NCI-H187 treated with DMSO at 0.1 percent for 48 hours (cell line): Measurements from ENCODE around the gene NOTCH3.

ENCODE experiments used
- DNase-seq: peaks from one replicate; lab custom pipeline; 2025; lab: John Stamatoyannopoulos, UW

The NOTCH3 gene

DNA sequence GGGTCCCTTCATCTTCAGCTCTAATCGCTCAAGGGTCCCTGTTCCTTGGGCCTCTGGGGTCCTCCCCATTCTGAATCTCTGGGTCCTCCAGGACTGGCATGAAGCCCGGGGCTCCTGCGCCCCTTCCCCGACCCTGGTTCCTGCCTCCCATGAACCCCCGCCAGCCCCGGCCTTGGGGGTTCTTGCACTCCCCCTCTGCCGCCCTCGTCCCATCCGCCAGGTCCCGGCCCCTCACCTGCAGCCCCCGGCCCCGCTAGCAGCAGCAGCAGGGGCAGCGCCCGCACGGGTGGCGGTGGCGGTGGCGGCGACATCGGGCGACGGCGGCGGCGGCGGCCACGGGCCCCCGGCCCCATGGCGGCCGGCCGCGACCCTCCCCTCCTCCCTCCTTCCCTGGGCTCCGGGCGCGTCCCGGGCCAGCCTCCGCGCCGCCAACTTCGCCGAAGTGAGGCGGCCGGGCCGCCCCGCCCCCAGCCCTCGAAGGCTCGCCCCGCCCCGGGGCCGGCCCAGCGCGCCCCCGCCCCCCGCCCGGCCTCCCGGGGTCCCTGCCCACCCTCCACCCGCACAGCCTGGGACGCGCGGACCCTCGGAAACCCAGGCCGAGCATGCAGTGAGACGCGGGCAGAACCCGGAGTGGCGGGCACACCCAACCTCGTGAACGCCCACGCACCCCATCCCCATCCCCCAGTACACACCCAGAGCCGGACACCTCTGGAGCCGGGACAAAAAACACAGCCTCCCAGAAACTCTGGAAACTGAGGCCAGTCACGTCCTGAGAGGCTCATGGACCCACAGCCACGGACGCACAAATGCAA is at the start of gene NOTCH3:
Gene NOTCH3, minus strand, starts transcription at position 443 of the 812 bp plus-strand sequence. Its CDS starts 90 bp downstream, at position 353.
- no peak for DNase-seq

DNA sequence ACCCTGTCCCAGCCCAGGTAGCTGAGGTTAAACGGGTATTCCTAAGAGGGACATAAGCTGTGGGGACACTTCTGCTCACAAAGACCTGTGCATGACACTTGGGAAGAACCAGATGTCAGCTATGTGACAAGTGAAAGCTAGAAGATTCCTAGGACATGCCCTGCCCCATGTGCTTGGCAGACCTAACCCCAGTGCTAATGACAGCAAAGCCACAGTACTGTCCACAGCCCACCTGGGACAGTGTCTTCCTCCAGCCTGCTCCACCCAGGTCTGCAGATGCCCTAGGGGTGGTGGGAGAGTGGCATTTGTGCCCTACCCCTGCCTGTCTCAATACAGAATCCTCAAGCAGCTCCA is 49.8 kb upstream of the NOTCH3 start:
- no peak for DNase-seq

DNA sequence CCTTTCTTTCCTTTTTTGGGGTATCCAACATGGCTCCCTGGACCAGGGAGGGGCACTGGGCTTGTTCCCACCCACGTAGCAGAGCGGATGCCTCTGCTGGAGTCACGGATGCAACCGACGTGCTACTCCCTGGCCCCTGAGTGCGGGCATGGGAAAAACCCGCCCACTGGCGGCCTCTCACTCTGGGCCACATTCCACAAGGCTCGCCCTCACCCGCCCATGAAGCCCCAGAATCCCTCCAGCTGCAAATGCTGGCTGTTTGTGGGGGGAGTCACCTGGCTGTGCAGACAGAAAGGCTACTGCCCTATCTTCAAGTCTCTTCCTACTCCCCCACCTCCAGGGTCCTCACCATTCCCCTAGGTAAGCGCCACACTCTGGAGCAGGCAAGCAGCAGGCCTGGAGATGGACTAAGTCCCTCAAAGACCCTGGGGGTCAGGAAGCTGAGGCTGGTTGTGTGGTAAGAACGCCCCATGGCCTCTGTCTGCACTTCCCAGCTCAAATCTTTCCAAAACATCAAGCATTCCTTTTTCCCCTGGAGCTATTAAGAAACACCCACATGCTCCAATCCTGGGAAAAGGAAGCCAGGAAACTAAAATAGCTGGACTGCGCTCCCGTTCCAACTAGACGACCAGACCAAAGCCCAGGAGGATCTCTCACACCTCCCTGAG is 49.3 kb upstream of the NOTCH3 start:
- DNase-seq, result no peak

DNA sequence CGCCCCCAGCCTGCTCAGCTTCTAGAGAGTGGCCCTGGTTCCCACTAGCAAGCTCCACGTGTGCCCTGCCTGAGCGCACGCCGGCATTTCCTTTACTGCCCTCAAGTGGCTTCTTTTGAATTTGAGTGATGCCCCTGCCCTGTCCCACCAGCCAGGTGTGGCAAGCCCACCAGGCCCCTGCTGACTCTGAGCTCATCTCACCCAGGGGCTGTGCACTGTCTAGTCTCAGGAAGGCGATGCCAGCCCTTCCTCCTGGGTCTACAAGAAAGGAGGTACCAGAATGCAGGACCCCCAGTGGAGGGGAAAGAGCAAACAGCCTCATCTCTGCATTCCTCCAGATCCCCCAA is 48.7 kb upstream of the NOTCH3 start:
- no peak for DNase-seq

DNA sequence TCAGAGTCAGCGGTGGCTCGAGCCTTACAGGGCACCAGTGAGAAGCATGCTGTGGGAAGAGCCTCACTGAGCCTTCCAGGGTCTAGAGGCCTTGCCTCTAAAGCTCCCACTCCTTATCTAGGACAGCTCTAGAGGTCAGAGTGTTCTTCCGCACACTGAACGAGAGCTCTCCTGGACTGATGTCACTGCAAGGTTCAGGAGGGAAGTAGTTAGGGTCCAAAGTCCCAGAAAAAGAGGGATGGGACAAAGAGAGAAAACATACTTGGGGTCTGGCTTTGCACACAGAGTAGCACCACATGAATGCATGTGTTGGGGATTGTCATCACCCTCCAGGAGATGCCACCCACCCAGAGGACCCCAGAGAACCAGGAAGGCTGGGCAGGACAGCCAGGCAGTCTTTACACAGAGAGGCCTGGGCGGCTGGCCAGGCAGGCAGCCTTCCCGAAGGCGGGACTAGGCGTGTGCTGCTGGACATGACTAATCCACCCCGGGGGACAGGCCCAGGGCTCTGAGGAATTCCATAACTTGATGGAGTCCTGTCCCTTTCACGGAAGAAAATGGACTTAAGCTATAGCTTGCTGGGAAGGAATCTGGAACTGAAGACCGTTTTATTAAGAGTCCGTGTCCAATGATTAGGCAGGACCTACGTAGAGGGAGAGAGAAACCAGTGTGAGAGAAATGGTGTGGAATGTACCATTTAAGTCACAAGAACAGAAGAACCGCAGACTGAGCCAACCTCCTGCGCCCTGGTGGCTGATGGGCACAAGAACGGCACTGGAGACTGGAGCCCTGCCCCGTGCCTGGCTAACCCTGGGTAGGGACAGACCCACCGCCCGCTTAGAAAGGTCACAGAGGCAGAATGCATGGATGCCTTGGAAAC is 48.1 kb upstream of the NOTCH3 start:
- DNase-seq, result no peak

DNA sequence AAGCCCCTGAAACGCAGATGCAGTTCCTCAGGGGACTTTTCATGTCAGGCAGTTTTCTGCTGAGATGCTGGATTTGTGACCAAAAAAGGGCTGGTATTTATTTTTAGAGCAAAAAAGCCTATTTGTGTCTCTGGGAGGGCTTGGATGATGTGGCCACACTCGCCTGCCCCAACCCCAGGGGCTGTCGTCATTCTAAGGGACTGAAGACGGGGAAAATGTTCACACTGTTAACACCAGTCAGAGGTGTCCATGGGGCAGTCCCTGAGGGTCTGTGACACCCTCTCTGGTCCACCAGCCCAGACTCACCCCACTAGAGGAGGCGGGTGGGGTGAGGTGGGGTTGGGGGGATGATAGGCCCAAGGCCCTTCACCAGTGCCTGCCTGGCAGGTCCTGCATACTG is 47.3 kb upstream of the NOTCH3 start:
- no peak for DNase-seq

DNA sequence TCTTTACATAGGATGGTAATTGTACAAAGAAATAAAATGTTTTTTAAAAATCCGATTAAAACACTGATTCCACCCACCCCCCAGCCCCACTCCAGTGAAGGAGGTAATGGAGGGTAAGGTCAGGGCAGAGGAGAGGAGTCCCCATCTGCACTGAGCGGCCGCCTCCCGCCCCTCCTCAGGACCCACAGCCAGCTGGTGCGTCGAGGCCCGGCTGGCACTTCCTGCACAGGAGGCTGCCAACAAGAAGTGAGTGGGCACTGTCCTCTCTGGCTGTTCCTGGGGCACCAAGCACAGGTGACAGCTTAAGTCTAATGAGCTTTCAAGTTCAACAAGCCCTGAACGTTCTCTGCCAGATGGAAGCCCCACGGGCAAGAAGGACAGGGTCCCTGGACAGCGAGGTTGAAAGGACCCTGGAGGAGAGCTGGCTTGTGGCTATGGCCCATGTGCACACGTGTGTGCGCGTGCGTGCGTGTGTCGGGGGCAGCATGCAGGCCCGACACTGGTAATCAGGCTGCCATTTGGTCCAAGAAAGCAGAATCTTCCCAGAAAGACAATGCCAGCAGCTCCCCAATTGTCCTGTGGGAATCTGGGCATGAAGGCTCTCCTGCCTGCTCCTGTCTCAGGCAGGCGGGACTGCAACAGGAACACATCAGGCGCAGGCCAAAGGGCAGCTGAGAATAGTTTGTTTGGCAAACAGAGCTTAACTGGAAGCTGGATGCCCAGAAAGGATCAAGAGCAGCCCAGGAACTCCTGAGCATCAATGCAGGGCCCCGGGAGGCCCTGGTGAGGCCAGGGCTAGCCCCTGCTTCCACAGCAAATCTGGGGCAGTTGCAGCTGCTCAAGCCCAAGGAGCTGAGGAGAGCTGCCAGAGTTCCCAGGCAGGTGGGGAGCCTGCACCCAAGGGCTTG is 46.6 kb upstream of the NOTCH3 start:
- no peak for DNase-seq

DNA sequence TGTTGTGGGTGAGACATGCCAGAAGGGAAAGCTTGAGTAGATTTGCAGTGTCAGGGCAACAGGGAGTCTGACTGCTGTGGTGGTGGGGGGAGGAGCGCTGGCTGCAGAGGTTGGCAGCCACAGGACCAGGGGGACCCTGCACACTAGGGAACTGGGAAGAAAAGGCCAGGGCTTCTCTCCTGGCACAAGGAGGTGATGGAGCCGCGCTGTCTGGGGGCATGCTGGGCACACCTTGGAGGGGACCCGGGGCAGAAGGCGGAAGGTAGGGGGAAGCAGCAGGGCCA is 45.3 kb upstream of the NOTCH3 start:
- no peak for DNase-seq

DNA sequence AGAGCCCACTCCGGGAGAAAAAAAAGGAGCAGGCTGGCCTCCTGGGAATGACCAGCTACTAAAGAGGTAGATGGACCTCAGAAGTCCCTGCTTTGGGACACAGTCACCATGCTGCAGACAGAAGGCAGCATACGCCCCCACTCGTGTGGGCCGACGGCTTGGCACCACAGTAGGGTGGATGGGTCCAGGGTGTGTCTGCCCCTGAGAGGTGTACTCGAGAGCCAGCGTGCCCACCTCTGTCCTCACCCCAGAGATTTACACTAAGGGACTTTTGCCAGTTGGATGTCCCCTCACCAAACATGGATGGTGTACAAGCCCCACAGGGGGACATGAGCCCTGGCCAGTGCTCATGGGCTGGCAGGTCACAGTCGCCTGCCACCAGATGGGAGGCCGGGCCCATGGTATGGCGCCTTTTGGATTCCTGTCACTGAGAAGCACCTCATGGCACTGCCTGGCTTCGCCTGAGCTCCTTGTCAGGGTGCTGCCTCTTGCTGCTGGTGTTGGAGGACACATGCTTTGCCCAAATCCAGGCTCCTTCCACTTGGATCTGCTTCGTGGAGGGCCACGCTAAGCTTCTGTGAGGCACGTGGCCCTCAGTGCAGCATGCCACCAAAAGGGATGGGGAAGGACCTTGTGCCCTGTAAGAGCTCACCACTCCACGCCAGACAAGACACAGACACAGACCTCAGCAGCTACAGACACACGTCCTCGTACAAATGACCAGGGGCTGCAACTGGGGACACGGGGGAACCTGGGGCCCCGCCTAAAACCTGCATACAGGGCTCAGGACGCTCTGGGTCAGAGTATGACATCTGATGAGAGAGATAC is 44.8 kb upstream of the NOTCH3 start:
- DNase-seq, result no peak

DNA sequence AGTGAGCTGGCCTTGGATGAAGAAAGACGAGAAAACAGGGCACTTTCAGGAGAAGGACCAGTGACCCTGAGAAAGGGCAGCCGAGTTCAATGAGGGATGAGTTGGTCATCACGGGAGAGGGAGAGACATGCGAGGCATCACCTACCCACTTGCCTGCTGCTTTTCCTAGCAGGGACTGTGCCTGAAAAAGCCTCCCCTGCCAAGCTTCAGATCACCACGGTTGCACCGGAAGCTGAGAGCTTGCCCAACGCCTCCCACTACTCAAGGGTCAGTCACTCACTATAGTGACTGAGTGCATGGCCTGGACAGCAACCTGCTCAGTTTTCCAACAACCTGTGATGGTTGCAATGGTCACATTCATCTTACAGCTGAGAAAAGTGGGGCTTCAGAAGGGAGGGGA is 44.0 kb upstream of the NOTCH3 start:
- DNase-seq, result no peak

DNA sequence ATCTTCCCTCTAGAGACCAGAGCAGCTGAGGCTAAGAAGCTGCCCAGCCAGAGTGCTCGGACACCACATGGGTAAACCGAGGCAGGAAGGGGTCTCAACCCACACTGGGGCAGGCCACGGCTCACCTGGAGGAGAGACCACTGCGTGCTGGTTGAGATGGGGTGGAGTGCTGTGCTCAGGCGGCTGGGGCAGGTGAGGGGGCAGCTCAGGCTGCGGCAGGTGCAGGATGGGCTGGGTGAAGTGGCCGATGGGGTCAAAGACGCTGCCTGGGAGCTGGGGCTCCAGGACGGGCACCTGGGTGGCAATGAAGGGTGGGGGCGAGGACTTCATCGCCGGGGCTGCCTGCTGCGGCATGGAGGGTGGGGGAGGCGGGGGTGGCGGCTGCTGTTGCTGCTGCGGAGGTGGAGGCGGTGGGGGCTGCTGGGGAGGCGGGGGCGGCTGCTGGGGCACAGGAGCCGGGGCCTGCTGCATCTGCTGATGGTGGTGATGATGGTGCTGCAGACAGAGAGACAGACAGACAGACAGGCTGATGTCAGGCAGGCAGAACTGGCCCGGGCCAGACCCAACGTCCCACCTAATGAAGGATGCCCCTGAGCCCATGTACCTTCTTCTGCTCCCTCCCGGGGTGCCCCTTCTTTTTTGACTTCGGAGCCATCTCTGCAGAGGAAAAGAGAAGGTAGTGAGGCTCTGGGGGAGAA is 43.5 kb upstream of the NOTCH3 start:
- no peak for DNase-seq

DNA sequence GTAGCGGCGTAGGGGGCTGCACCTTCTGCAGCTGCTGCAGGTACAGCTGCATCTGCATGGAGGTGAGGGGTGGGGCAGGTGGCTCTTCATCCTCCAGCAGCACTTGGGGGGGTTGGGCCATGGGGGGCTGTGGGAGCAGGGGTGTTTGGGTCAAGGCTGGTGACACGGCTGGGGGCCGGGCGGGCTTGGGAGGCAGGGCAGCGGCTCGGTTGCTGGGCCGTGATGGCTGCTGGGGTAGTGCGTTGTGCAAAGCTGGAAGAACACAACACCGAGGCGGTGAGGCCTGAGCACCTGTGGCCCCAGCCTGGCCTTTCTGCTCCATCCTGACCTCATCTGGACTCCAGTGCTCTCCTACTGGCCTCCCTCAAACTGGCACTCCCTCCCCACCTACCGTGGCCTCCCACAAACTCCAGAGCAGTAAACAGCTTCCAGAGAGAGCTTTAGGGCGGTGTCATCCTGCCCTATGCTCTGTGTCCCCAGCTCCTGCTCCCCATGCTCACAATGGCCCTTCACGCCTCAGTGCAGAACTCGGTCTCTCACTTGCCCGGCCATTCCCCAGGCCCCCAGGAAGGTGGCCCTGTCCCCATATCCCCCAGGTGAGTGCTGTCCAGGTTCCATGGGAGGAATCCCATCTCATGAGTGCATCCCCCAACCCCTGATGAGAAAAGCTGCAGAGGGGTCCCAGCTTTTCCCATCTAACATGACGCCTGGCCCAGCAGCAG is 42.6 kb upstream of the NOTCH3 start:
- no peak for DNase-seq

DNA sequence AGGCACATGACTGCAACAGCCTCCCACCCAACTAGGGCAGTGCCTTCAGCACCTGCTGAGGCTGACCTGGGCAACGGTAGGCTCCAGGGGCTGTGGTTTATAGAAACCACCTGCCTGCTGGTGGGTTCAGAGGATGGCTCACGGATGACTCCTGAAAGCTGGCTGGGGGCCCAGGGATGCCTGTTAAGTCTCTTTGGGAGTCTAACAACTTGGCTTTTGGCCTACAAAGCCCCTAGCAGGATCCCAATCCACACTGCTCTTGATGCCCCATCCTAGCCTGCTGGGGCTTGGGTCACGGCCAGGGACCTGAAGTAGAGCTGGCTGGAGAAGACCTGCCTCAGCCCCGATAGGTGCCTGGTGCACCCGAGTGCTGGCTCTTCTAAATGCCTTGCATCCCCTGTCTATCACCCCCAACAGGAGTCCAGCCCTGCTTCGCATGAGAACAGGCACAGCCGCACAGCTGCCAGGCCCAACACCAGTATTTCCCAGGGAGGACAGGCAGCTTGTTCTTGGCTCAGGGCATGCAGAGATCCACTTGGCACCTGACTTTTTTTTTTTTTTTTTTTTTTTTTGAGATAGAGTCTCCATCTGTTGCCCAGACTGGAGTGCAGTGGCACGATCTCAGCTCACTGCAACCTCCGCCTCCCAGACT is 40.6 kb upstream of the NOTCH3 start:
- DNase-seq, result no peak

DNA sequence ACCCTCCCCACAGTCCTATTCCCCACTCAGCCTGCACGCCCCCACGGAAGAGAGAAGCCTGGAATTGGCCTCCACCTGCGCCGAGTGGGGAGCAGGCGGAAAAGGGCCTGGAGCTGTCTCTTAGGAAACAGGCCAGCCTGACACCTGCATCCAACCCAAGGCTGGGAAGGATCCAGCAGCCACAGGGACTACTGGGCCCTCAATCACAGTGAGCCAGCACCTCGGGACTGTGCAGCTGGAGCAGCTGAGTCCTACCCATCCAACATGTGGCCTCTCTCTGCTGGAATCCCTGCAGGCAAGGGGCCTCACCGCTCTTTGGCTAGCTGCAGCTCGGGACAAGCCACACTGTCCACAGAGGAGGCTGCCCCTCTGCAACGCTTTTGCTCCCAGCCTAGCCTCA is 39.7 kb upstream of the NOTCH3 start:
- DNase-seq, result no peak

DNA sequence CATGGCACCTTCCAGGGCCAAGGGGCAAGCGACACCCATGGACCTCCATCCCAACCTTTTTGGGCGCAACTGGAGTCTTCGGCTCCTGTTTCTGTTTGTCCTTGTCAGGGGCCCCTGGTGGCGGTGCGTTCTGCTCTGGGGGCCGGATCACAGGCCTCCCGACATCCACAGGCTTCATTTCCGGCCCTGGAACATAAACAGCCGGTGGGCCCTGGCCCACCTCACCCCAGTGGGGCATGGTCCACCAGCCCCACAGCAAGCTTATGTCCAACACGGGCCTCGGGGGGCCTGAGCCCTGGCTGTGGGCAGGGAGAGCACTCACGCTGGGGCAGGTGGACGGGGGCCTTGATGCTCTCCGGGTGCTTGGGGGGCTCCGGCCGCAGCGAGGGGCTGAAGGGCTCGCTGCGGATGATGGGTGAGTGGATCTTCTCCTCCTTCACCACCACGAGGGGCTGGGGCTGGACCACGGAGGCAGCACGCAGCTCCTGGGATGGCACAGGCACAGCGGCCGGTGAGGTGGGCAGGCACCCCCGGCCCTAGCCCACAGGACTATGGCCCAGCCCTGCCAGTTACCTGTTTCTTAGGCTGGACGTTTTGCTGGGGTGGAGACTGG is 38.6 kb upstream of the NOTCH3 start:
- DNase-seq, result no peak

DNA sequence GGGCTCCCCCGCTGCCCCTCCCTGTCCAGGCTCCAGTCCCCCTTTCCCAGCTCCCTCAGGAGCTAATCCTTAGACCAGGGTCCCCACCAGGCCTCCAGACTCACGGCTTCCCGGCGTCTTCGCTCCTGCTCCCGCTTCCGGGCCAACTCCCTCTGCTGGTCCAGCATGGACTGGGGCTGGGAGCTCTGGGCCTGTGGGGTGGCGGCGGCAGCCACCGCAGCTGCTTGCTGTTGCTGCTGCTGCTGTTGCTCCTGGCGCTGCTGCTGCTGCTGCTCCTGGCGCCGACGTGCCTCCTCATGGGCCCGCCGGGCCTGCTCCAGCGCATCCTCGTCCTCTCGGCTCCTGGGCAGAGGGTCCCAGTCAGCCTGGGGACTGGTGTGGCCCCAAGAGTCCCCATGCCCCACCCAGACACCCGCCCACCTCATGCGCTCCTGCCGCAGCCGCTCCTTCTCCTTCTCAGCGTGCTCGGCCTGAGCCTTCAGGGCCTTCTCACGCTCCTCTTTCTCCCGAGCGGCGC is 37.9 kb upstream of the NOTCH3 start:
- DNase-seq, result no peak

DNA sequence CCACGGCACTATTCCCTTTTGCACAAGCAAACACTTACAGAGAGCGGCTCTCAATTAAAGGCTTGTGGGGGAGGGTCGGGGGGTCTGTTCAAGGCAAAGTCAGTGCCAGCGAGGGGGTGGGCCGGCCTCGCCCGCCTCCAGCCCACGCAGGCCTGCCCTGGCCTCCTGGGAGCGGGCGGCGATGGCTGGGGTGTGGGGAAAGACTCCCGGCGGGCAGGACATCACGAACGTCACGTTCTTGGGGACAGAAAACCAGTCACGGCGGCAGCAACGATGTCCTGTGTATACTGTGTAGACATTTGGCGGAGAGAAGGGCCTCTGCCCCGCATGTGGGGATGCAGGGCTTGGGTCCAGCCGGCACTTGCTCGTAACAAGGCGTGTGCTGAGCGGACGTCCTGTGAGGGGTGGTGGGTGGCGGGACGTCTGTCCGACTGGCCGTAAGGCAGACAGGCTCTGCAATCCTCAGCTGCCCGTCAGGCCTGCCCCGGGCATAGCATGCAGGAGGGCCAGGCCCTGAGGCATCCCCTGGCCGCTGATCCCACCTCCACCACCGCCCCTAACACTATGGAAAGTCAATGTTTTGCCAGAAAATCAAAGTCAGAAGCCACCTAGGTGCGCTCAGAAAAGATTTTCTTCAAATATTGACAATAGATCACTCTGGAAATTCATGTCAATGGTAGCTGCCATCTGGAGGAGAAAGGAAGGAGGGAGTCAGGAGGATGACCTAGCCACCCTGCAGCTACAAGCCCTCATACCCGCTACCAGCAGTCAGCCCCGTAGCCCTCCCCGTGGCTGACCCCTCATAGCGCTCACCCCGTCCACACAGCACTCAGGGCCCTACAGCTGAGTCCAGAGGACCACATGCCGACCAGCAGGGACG is 37.2 kb upstream of the NOTCH3 start:
- no peak for DNase-seq

DNA sequence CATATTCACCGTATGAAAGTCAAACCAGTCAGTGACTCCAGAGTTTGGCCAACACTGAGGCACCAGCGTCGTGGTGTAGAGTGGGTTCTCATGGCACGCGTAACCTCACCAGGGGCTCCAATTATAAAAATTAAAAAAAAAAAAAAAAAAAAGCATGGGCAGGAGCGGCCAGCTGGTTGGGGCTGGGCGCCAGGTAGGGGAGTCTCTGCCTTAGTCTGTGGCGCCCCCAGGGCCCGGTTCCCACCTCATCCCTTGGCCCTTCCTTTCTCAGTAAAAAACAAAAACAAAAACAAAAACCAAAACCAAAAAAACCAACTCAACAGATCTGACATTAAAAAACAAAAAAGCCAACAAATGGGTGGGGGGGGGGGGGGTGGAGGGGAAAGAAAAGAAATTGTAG is 36.1 kb upstream of the NOTCH3 start:
- no peak for DNase-seq
